HG03045 (cell line): ENCODE measurements around the gene HIGD1A.

Experiments
- ATAC-seq: cut with Tn5 transposase; IDR thresholded peaks from one replicate; pipeline ENCODE4 v1.9.1; 2021; ENCODE audit warnings: mild to moderate bottlenecking, moderate library complexity; ENCODE audit not compliant: unreplicated experiment

The HIGD1A gene

DNA sequence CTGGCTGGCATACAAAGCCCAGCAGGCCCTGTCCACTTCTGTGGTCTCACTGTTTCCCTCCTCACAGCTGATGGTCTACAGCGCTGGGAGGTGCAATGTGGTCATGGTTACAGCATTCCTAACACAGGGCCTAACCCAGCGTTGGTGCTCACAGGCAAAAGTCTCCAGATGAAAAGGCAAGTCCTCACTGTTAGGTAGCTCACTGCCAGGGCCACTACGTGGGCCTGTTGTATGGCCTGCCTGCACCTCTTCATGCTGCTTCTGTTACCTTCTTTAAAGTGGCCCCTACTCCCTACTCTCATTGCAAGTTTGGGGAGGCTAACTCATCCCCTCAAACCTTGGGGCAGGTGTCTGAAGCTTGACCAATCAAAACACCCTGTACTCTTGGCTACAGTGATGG lies 62.5 kb downstream of the HIGD1A start:
- no peak for ATAC-seq

GRCh38 chr3:42739401-42740158 lies 64.7 kb downstream of the HIGD1A start:
- no peak for ATAC-seq

GRCh38 chr3:42736531-42736930 lies 67.8 kb downstream of the HIGD1A start:
- ATAC-seq, result no peak

DNA sequence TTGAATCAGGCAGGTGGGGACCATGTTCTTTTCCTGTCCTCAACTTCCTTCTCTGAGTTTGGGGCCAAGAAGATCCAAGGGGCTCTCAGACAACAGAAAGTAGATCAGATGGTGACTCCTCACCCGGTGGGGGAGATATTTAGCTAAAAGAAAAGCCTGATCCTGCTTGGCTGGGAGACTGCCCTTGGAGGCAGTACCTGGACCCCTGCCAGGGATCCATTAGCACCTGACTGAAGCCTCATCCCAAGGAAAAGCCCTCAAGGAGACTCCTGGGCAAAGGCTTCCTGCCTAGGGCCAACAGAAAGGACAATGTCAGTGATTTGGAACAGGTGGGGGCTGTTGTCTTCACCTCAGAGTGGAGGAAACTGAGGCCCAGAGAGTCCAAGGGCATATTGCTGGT lies 68.2 kb downstream of the HIGD1A start:
- ATAC-seq, result no peak

GRCh38 chr3:42735615-42736014 lies 68.7 kb downstream of the HIGD1A start:
- ATAC-seq, result no peak

DNA sequence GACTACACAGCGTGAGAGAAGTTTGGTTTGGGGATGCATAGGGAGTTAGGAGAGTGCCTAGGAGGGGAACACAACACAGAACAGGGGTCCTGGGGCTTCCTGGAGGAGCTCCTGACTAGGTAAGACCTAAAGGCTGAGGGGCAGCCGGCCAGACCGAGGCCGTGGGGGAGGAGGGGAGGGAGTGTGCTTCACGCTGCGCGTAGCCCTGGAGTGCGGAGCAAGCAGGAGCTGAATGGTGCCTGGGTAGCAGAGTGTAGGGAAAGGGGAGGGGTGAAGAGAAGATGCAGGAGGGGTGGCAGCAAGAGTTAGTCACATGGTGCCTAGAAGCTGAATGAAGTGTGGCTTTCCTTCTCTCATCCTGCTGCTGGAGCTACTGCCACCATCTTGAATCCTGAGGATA lies 69.3 kb downstream of the HIGD1A start:
- no peak for ATAC-seq

DNA sequence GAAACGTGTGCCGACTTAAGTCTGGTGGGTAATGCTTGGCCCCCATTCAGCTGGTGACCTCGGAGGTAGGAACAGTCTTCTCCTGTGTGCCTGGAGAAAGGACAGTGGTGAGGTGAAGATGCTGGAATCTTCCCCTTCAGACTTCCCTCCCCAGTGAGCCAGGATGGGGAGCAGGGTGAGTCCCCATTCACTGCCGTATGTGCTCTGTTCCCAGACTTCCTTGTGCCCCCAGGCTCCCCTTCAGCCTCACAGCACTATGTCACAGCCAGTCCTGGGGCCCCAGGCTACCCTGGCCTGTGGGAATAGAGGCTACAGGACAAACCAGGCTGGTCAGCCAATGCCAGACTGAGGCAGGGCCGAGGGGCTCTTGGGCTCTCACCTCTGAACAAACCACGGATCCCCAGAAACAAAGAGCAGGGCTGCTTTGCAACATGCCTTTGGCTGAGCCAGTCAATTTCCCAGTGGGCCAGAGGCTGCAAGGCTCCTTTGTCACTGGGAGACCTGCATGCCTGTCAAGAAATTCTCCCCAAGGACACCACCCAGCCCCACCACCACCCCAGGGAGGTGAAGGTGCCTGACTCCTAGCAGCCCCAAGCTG lies 69.9 kb downstream of the HIGD1A start:
- ATAC-seq, result no peak

- ATAC-seq, result no peak
These were observed 70.6 kb downstream of the HIGD1A start for GRCh38 chr3:42733501-42734262.
